Measurements from ENCODE around the gene RASGRP4.

RASGRP4 gene

GRCh38 chr19:38445362-38445761 lies 19.3 kb upstream of the RASGRP4 start:
- no peak for DNase-seq

DNA sequence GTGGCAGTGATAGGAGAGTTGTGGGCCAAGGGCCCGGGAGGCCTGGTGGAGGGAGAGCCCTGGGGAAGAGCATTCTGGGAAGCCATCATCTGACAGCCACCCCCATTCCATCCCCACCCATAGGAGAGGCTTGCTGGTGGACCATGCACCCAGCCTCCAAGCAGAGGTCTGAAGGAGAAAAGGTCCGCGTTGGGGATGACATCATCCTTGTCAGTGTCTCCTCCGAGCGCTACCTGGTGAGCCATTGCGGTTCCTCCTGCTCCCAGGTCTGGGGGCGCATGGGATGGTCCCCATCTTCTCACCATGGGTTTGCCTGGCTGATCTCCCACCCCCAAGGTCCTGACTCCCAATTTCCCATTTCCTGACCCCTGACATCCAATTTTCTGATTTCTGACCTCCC lies 18.0 kb upstream of the RASGRP4 start:
- no peak for DNase-seq

DNA sequence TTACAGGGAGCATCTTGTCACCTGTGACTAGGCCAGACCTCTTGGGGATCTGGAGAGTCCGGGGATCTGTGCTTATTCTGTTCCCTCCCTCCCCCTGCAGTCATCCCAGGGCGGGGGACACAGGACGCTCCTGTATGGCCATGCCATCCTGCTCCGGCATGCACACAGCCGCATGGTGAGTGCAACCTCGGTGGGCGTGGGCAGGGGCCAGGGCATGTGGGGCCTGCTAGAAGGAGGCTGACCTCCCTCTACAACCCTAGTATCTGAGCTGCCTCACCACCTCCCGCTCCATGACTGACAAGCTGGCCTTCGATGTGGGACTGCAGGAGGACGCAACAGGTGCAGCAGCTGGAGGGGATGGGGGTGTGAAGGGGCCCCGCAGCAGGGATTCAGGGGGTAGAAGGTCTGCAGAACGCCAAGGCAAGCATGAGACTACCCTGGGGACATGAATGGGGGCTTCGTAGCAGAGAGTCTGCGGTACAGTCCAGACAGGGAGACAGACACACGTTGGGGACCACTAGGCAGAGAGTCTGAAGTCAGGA lies 17.5 kb upstream of the RASGRP4 start:
- no peak for DNase-seq

- no peak for DNase-seq
Measured at GRCh38 chr19:38442736-38443135, 16.7 kb upstream of the RASGRP4 start.

DNA sequence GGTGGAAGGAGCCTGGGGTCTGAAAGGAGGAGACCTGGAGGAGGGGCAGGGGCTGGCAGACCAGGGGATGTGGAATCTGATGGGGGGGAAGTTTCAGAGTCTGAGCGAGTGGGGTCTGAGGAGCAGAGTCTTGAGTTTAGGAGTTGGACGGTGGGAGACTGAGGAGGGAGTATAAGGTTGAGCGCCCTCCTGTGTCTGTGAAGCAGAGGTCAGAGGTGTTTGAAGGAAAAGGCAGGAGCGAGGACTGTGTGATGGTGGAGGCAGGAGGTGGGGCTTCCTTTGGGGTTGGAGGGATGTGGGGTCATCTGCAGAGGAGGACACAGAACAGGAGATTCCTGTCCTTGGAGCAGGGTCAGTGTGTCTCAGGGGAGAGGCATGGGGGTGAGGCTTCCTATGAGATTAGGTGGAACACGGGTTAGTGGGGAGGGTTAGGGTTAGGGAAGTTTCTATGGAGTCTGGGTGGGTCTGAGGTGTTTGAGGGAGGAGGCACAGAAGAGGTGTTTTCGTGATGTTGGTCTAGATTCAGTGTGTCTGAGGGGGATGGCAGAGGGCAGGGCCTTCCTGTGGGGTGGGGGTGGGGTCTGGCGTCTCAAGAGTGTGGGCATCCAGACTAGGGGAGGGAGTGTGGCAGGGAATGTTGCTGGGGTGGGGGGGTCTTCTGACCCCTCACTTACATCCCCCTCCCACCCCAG lies 15.8 kb upstream of the RASGRP4 start:
- DNase-seq: no peak

DNA sequence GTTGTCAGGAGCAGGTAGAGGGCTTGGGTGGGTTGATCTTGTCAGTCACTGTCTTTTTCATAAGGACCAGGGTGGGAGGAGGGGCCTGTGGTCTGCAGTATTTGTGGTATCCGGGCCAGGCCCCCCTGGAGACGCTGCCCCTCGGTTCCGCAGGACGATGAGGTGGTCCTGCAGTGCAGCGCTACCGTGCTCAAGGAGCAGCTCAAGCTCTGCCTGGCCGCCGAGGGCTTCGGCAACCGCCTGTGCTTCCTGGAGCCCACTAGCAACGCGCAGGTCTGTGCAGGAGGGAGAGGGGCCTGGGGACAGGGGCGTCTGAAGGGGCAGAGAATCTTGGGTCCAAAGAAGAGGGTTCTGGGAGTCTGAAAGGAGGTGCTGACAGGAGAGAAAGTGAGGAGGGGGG lies 14.6 kb upstream of the RASGRP4 start:
- no peak for DNase-seq

- no peak for DNase-seq
Measured at GRCh38 chr19:38437917-38438316, 11.9 kb upstream of the RASGRP4 start.

DNA sequence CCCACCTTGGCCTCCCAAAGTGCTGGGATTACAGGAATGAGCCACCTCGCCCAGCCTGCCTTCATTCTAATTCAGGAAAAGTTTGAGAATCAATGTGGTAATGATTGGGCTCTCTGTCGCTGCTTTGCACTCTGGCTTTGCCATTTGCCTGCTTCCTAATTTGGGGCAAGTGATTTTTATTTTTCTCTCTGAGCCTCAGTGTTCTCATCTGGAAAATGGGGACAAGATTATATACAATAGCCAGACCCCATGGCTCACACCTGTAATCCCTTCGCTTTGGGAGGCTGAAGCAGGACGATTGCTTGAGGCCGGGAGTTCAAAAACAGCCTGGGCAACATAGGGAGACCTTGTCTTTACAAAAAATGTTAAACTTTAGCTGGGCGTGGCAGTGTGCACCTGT lies 11.3 kb upstream of the RASGRP4 start:
- no peak for DNase-seq

DNA sequence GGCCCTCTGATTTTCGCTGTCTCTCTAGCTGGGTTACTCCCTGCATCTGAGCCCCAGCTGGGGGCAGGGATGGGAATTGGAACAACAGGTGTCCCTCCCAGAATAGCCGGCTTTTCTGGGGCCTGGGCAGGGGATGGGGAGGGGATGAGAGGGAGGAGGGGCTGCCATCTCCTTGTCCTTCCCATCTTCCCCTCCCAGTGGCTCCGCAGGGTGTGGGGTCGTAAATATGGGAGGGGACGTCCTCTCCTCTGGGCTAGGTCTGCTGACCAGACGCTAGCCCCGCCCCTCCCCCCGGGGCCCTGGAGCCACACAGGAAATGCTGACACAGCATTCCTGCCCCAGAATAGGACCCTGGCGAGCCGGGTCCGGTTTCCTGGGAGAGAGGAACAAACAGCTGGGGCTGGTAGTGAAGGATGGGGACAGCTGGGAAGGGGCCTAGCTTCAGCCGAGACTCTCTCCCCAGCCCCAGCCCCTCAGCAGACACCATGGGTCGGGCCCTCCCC lies 8.6 kb upstream of the RASGRP4 start:
- DNase-seq: no peak

- DNase-seq: peak; percentile 26 to 63
Measured at GRCh38 chr19:38433268-38433733, 7.3 kb upstream of the RASGRP4 start, which contains the start of gene RYR1. Gene RYR1 (plus strand): TSS chr19:38433691. CDS start chr19:38433830, 139 bp downstream.

GRCh38 chr19:38430931-38431330 lies 4.9 kb upstream of the RASGRP4 start:
- no peak for DNase-seq

DNA sequence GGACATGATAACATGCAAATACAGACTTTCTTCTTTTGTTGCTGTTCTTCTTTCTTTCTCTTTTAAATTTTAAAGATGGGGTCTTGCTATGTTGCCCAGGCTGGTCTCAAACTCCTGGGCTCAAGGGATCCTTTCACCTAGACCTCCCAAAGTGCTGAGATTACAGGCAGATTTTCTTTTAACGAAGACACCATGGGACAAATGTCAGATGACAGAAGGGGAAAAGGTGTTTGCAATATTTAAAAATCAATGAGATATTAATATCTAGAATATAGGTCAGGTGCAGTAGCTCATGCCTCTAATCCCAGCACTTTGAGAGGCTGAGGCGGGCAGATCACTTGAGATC lies 3.8 kb upstream of the RASGRP4 start:
- DNase-seq: no peak

GRCh38 chr19:38429055-38429810 lies 3.2 kb upstream of the RASGRP4 start:
- peak in 1 of 2 experiments; percentile 40 for DNase-seq

DNA sequence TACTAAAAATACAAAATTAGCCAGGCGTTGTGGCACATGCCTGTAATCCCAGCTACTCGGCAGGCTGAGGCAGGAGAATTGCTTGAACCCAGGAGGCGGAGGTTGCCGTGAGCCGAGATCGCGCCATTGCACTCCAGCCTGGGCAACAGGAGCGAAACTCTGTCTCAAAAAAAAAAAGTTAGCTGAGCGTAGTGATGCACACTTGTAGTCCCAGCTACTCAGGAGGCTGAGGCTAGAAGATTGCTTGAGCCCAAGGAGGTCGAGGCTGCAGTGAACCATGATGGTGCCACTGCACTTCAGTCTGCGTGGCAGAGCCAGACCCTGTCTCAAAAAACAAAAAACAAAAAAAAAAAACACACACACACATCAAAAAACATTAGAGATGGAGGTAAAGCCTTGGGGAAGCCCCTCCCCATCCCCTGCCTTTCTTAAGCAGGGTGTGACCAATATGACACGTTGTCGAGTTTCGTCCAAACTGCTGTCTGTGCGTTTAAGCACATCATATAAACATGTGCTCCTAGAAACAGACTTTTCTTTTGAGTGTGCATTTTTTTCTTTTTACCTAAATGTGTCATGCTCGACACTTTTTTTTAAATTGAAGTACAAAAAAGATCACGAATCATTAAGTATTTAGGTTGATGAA lies 1.1 kb upstream of the RASGRP4 start:
- peak in 1 of 2 experiments; percentile 34 for DNase-seq

DNA sequence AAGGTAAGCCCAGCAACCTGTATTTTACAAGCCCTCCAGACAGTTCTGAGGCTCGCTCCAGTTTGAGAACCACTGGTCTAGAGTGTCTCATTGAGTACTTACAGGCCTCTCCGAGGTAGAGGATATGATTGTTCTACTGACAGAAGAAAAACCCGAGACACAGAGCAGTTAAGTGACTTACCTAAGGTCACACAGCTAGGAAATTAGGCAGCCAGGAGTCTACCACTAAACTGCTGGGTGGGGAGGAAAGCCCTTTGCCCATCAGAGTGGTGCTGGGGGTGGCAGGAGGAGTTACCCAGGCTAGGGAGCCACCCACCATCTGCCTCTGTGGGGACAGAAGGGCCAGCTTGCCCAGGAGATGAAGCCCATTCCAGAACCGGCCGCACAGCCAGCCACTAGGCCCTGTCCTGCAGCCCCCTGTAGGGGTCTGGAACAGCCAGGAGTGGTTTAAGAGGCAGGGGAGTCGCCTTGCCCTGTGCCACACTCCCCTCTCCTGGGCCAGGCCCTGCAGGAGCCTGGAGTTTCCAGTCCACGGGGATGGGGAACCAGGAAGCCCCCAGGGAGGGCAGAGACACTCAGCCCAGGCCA lies 703 bp downstream of the RASGRP4 start:
- DNase-seq: no peak

DNA sequence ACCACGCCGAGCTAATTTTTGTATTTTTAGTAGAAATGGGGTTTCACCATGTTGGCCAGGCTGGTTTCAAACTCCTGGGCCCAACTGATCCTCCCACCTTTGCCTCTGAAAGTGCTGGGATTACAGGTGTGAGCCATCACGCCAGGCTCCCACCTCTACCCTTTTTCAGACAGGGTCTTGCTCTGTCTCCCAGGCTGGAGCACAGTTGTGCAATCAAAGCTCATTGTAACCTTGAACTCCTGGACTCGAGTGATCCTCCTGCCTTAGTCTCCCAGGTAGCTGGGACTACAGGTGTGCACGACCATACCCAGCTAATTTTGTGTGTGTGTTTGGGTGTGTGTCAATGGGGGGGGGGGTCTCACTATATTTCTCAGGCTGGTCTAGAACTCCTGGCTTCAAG lies 1.7 kb downstream of the RASGRP4 start:
- no peak for DNase-seq

DNA sequence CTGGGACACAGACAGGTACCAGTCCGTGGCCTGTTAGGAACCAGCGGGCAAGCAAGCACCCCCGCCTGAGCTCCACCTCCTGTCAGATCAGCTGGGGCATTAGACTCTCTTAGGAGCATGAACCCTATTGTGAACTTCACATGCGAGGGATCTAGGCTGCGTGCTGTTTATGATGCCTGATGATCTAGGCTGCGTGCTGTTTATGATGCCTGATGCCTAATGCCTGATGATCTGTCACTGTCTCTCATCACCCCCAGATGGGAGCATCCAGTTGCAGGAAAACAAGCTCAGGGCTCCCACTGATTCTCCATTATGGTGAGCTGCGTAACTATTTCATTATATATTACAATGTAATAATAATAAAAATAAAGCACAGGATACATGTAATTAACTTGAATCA lies 3.6 kb downstream of the RASGRP4 start:
- DNase-seq: no peak

DNA sequence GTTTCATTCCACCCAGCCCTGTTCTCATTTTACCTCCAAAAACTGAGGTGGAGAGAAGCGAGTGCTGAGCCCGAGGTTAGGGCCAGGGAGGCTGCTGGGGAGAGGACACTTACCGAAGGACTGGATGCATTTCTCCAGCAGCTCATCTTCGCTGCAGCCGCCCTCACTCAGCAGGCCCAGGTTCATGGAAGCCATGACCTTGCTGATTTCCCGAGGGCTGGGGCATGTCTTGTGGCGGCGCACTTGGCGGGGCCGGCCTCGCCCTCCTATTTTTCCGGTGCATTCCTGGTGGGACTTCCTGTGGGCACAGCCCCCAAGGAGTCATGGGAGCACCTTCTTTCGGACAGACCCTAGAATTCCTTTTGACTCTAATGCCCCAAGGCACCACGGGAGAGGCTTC lies 4.2 kb downstream of the RASGRP4 start:
- DNase-seq: no peak

DNA sequence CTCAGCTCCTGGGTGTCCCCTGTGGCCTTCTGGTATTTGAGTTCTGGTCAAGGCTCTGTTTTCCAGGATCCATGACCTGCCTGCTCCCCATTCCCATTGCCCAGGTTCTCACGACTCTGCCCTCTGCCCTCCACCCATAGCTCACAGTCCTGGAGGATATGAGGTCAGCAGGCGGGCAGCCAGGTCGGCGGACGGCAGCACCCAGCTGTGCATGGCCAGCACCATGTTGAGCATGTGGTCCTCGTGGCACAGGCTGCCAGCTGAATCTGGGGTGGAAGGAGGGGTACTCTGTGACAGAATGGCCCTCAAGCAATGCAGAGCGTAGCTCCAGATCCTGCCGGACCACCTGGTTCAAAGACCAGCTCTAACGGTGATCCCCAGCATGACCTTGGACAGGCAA lies 5.1 kb downstream of the RASGRP4 start:
- DNase-seq: no peak

DNA sequence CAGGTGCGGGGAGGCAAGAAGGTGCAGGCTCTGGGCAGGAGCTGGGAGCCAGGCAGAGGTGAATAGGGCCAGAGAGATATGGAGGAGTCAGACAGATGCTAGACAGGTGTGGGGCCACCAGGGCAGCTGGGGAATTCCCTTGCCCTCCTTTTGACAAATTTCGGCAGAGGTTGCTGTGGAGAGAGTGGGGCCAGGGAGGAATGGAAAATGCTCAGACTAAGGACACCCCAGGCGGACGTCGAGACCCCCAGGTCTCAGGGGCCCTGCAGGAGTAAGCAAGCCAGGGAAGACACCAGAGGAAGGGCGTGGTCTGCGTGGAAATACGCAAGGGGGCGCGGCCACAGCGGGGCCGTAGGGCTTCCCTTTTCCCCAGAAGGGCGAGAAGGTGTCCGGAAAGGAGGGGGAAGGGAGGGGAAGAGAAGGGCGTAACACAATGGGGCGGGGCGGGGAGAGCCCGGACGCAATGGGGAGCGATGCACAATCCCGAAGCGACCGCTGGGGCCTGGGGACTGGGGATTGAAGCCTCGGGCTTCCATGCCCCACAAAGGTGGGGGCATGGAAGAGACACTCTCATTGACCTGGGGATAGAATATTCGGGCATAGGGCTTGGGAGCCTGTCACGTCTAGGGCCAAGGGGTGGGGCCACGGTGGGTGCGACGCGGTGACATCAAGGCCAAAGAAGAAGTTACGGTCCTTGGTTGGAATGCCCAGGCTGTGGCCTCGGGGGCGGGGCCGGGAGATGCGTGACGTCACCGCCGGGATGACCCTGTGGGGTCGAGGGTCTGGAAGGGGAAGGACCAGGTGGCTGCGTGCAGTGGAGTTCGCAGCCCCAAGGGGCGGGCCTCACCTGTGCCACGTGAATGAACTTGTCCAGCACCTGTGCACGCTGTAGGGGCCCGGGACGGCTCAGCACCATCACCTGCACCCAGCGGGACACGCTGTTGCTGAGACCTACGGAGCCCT lies 8.2 kb downstream of the RASGRP4 start:
- DNase-seq: peak; percentile 52 to 58

GRCh38 chr19:38417146-38417543 lies 8.9 kb downstream of the RASGRP4 start:
- no peak for DNase-seq

DNA sequence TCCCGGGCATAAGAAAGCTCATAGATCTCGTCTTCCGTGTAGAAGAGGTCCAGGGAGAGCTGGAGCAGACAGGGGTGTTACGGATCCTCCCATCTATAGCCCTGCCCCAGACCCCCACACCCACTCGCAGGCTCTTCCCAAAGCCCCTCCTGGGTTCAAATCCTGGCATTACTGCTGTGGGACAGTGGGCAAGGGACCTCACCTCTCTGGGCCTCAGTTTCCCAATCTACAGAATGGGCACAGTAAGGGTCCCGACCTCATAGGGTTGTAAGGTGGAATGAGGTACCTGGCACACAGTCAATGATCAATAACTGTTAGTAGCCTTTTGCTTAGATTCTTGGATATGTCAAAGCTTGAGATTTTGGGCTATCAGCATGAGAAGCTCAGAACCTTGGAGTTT lies 12.6 kb downstream of the RASGRP4 start:
- no peak for DNase-seq
